Panc1 (cell line): ENCODE measurements around the gene PAK4.

Source experiments
- CTCF ChIP-seq: fragments of 450-650 bp; IDR thresholded peaks from 2 replicates; pipeline ENCODE4 v1.5.1; 2017; ENCODE audit warnings: mild to moderate bottlenecking
- POLR2AphosphoS5 ChIP-seq: IDR thresholded peaks from 2 replicates; pipeline ENCODE4 v1.6.1; 2012; ENCODE audit warnings: mild to moderate bottlenecking, low read depth, low read length, moderate library complexity
- SIN3A ChIP-seq: IDR thresholded peaks from 2 replicates; pipeline ENCODE4 v1.6.1; 2012; ENCODE audit warnings: low read depth, mild to moderate bottlenecking, low read length, moderate library complexity, borderline replicate concordance; ENCODE audit not compliant: insufficient read depth
- TF ChIP-seq, protein P1 (sequence below), 2 experiments: IDR thresholded peaks; 2 replicates each; pipeline ENCODE4 v1.6.1; 2011 to 2012; ENCODE audit warnings: low read depth in 2 of 2, control low read depth in 1 of 2, low read length in 1 of 2, mild to moderate bottlenecking in 1 of 2, moderate library complexity in 1 of 2; ENCODE audit not compliant: insufficient read depth in 1 of 2

DNA sequence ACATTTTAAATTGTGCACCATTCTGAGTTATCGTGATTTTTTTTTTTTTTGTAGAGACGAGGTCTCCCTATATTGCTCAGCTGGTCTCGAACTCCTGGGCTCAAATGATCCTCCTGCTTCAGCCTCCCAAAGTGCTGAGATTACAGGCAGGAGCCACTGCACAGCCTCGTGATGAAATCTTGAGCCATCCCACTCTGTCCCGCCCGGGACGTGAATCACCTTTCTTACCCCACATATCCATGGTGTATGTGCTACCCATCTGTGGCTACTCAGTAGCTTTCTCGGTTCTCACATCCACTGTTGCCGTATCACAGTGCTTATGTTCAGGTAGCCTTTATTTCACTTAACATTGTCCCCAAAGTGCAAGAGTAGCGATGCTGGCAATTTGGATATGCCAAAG, 26.5 kb downstream of the PAK4 start:
- TF ChIP-seq, protein P1, sequence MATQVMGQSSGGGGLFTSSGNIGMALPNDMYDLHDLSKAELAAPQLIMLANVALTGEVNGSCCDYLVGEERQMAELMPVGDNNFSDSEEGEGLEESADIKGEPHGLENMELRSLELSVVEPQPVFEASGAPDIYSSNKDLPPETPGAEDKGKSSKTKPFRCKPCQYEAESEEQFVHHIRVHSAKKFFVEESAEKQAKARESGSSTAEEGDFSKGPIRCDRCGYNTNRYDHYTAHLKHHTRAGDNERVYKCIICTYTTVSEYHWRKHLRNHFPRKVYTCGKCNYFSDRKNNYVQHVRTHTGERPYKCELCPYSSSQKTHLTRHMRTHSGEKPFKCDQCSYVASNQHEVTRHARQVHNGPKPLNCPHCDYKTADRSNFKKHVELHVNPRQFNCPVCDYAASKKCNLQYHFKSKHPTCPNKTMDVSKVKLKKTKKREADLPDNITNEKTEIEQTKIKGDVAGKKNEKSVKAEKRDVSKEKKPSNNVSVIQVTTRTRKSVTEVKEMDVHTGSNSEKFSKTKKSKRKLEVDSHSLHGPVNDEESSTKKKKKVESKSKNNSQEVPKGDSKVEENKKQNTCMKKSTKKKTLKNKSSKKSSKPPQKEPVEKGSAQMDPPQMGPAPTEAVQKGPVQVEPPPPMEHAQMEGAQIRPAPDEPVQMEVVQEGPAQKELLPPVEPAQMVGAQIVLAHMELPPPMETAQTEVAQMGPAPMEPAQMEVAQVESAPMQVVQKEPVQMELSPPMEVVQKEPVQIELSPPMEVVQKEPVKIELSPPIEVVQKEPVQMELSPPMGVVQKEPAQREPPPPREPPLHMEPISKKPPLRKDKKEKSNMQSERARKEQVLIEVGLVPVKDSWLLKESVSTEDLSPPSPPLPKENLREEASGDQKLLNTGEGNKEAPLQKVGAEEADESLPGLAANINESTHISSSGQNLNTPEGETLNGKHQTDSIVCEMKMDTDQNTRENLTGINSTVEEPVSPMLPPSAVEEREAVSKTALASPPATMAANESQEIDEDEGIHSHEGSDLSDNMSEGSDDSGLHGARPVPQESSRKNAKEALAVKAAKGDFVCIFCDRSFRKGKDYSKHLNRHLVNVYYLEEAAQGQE (IDR thresholded peaks at IDR 0.05; ENCODE audit: insufficient read depth in 1 of 2, low read depth in 2 of 2, low read length in 1 of 2): no peak
- no peak for TF ChIP-seq CTCF
- TF ChIP-seq POLR2AphosphoS5: no peak
- TF ChIP-seq SIN3A: no peak
